ENCODE data around the gene ATP8B2.

- TF ChIP-seq SP1 (IDR thresholded peaks at IDR 0.05), result no peak
- no peak for TF ChIP-seq NFRKB (IDR thresholded peaks at IDR 0.05)
- TF ChIP-seq FOXK2 (IDR thresholded peaks at IDR 0.05), result no peak
- TF ChIP-seq BHLHE40 (IDR thresholded peaks at IDR 0.05; ENCODE audit: borderline replicate concordance), result no peak
- TF ChIP-seq ARNT (IDR thresholded peaks at IDR 0.05), result no peak
- TF ChIP-seq FOXM1 (IDR thresholded peaks at IDR 0.05; ENCODE audit: borderline replicate concordance), result no peak
- TF ChIP-seq HDGF (IDR thresholded peaks at IDR 0.05; ENCODE audit: borderline replicate concordance), result no peak
- no peak for TF ChIP-seq SUZ12 (IDR thresholded peaks at IDR 0.05)
Measured at GRCh38 chr1:154386643-154387352, 61.5 kb downstream of the ATP8B2 start.
